ENCODE data around the gene GRAP.

GRAP gene

DNA sequence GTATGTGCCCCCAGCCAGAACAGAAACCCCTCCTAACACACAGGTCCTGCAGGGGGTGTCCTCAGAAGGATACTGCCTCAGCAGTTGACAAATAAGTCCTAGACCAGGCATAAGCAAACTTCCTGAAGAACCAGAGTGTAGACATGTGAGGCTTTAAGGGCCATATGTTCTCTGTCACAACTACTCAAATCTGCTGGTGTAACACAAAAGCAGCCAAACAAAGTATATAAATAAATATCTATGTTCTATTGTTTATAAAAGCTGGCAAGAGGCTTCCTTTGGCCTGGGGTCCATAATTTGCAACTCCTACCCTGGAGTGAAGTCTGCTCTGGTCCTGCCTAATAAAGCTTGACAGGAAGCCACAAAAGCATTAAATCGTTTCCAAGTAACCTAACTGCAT lies 52.1 kb downstream of the GRAP start:
- Histone ChIP-seq H3K27ac (ENCODE audit: insufficient read depth in 1 of 2, low read depth in 1 of 2, low read length in 2 of 2, poor library complexity in 1 of 2, severe bottlenecking in 2 of 2) (no peak overlapping the region), H3K36me3 (ENCODE audit: control insufficient read depth in 4 of 4, insufficient read depth in 4 of 4, low read length in 3 of 4) (peaks cover 0 to 13% (median 5%) of the 10 kb centered on the region in 4 experiments), H3K4me1 (ENCODE audit: control extremely low read depth in 1 of 4, control insufficient read depth in 4 of 4, insufficient read depth in 4 of 4, low read length in 3 of 4) (peaks cover 2 to 41% (median 37%) of the 10 kb centered on the region in 4 experiments), H3K9me3 (ENCODE audit: control extremely low read depth in 1 of 5, control insufficient read depth in 4 of 5, insufficient read depth in 2 of 5, low read depth in 1 of 5, low read length in 4 of 5) (peaks cover 0 to 16% (median 0%) of the 10 kb centered on the region in 5 experiments), H3K4me3 (ENCODE audit: control insufficient read depth in 1 of 7, extremely low read depth in 1 of 7, insufficient read depth in 4 of 7, low read depth in 2 of 7, low read length in 6 of 7) (no peak overlapping the region), H3K27me3 (replicated peaks in 2 of 5; ENCODE audit: control insufficient read depth in 4 of 5, insufficient read depth in 5 of 5, low read length in 4 of 5) (no peaks in the 10 kb centered on the region)
- ChIA-PET CTCF (interaction anchor here (1.2 to 2.4 kb wide), 3 partner anchors 8 to 33 kb away, joined by 3 to 11 read pairs (median 6); no protein-coding TSS in a partner anchor), POLR2A (interaction anchor here (0.8 kb wide), 1 partner anchor 10 kb away, joined by 3 read pairs; the partner anchor contains the start of gene FAM83G)
- DNase-seq: no peak
- 0% methylated on average over 1 of the region's 1 CpG for WGBS (ENCODE audit: insufficient coverage)

DNA sequence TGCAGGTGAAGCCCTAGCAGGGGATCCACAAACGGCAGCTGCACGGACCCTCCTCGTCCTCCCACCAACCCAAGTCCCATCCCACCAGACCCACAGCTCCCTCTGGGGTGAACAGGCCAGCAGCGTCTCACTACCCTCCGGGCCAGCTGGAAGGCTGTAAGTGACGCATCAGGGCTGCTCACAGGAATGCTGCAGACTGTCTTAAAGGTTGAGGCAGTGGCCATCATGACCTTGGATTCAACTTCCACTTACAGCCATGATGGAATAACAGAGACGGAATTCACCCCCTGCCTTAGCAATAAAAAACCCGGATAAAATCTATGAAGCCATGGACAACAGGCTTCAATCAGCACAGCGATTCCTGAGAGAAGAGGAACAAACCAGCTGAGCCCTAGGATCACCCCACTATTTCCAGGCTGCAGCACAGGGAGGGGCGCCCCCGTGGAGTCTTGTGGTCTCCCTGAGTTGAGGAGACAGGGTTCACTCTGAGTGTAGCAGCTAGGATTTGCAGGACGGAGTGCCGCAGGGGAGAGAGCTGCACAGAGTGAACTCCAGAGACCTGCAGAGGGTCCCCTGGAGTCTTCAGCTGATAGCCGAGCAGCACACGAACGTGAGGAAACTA lies 52.7 kb downstream of the GRAP start:
- H3K27ac ChIP-seq (ENCODE audit: insufficient read depth in 1 of 2, low read depth in 1 of 2, low read length in 2 of 2, poor library complexity in 1 of 2, severe bottlenecking in 2 of 2): no peak overlapping the region
- H3K27me3 ChIP-seq (replicated peaks in 2 of 5; ENCODE audit: control insufficient read depth in 4 of 5, insufficient read depth in 5 of 5, low read length in 4 of 5): no peaks in the 10 kb centered on the region
- H3K9me3 ChIP-seq (ENCODE audit: control extremely low read depth in 1 of 5, control insufficient read depth in 4 of 5, insufficient read depth in 2 of 5, low read depth in 1 of 5, low read length in 4 of 5): peaks cover 0 to 16% (median 0%) of the 10 kb centered on the region in 5 experiments
- POLR2A ChIA-PET: interaction anchor here (0.8 kb wide), 1 partner anchor 10 kb away, joined by 3 read pairs; the partner anchor contains the start of gene FAM83G
- 84% methylated on average over 14 of the region's 16 CpGs for WGBS (ENCODE audit: insufficient coverage)
- no peak for DNase-seq
- H3K4me1 ChIP-seq (ENCODE audit: control extremely low read depth in 1 of 4, control insufficient read depth in 4 of 4, insufficient read depth in 4 of 4, low read length in 3 of 4): peaks cover 2 to 41% (median 37%) of the 10 kb centered on the region in 4 experiments
- CTCF ChIA-PET: interaction anchor here (1.2 to 2.4 kb wide), 3 partner anchors 9 to 33 kb away, joined by 3 to 11 read pairs (median 6); no protein-coding TSS in a partner anchor
- H3K4me3 ChIP-seq (ENCODE audit: control insufficient read depth in 1 of 7, extremely low read depth in 1 of 7, insufficient read depth in 4 of 7, low read depth in 2 of 7, low read length in 6 of 7): peak overlapping the region in 1 of 7 experiments; percentile 33
- H3K36me3 ChIP-seq (ENCODE audit: control insufficient read depth in 4 of 4, insufficient read depth in 4 of 4, low read length in 3 of 4): peaks cover 0 to 11% (median 5%) of the 10 kb centered on the region in 4 experiments

GRCh38 chr17:18992454-18993130 lies 54.2 kb downstream of the GRAP start:
- Histone ChIP-seq H3K36me3 (ENCODE audit: control insufficient read depth in 4 of 4, insufficient read depth in 4 of 4, low read length in 3 of 4) (peaks cover 0 to 14% (median 7%) of the 10 kb centered on the region in 4 experiments), H3K27me3 (replicated peaks in 2 of 5; ENCODE audit: control insufficient read depth in 4 of 5, insufficient read depth in 5 of 5, low read length in 4 of 5) (no peaks in the 10 kb centered on the region), H3K4me1 (ENCODE audit: control extremely low read depth in 1 of 4, control insufficient read depth in 4 of 4, insufficient read depth in 4 of 4, low read length in 3 of 4) (peaks cover 2 to 41% (median 37%) of the 10 kb centered on the region in 4 experiments), H3K4me3 (ENCODE audit: control insufficient read depth in 1 of 7, extremely low read depth in 1 of 7, insufficient read depth in 4 of 7, low read depth in 2 of 7, low read length in 6 of 7) (peak overlapping the region in 2 of 7 experiments; percentile 33 to 47), H3K9me3 (ENCODE audit: control extremely low read depth in 1 of 5, control insufficient read depth in 4 of 5, insufficient read depth in 2 of 5, low read depth in 1 of 5, low read length in 4 of 5) (peaks cover 0 to 16% (median 0%) of the 10 kb centered on the region in 5 experiments), H3K27ac (ENCODE audit: insufficient read depth in 1 of 2, low read depth in 1 of 2, low read length in 2 of 2, poor library complexity in 1 of 2, severe bottlenecking in 2 of 2) (no peak overlapping the region)
- CTCF ChIA-PET: interaction anchor here (0.8 to 3.4 kb wide), 6 partner anchors 9 to 33 kb away, joined by 3 to 28 read pairs (median 6); no protein-coding TSS in a partner anchor
- DNase-seq: peak; percentile 90 to 99 (median 98)
- 39% methylated on average over 17 of the region's 22 CpGs for WGBS (ENCODE audit: insufficient coverage)
- POLR2A ChIA-PET: interaction anchor here (0.9 to 1.8 kb wide), 2 partner anchors 11 to 14 kb away, joined by 3 to 11 read pairs; partner anchors contain the start of gene FAM83G

GRCh38 chr17:18991531-18992315 lies 55.0 kb downstream of the GRAP start:
- ChIA-PET POLR2A (interaction anchor here (0.9 to 1.8 kb wide), 2 partner anchors 12 to 13 kb away, joined by 3 to 11 read pairs; partner anchors contain the start of gene FAM83G), CTCF (interaction anchor here (0.8 to 3.4 kb wide), 8 partner anchors 8 to 32 kb away, joined by 3 to 28 read pairs (median 5); partner anchors contain the start of gene FAM83G)
- no peak for DNase-seq
- Histone ChIP-seq H3K36me3 (ENCODE audit: control insufficient read depth in 4 of 4, insufficient read depth in 4 of 4, low read length in 3 of 4) (peaks cover 0 to 16% (median 6%) of the 10 kb centered on the region in 4 experiments), H3K4me3 (ENCODE audit: control insufficient read depth in 1 of 7, extremely low read depth in 1 of 7, insufficient read depth in 4 of 7, low read depth in 2 of 7, low read length in 6 of 7) (no peak overlapping the region), H3K27me3 (replicated peaks in 2 of 5; ENCODE audit: control insufficient read depth in 4 of 5, insufficient read depth in 5 of 5, low read length in 4 of 5) (no peaks in the 10 kb centered on the region), H3K9me3 (ENCODE audit: control extremely low read depth in 1 of 5, control insufficient read depth in 4 of 5, insufficient read depth in 2 of 5, low read depth in 1 of 5, low read length in 4 of 5) (peaks cover 0 to 16% (median 0%) of the 10 kb centered on the region in 5 experiments), H3K27ac (ENCODE audit: insufficient read depth in 1 of 2, low read depth in 1 of 2, low read length in 2 of 2, poor library complexity in 1 of 2, severe bottlenecking in 2 of 2) (no peak overlapping the region), H3K4me1 (ENCODE audit: control extremely low read depth in 1 of 4, control insufficient read depth in 4 of 4, insufficient read depth in 4 of 4, low read length in 3 of 4) (peaks cover 2 to 41% (median 37%) of the 10 kb centered on the region in 4 experiments)
- 93% methylated on average over 18 of the region's 20 CpGs for WGBS (ENCODE audit: insufficient coverage)

GRCh38 chr17:18990331-18990730 lies 56.4 kb downstream of the GRAP start:
- Histone ChIP-seq H3K4me3 (ENCODE audit: control insufficient read depth in 1 of 7, extremely low read depth in 1 of 7, insufficient read depth in 4 of 7, low read depth in 2 of 7, low read length in 6 of 7) (no peak overlapping the region), H3K27me3 (replicated peaks in 2 of 5; ENCODE audit: control insufficient read depth in 4 of 5, insufficient read depth in 5 of 5, low read length in 4 of 5) (no peaks in the 10 kb centered on the region), H3K27ac (ENCODE audit: insufficient read depth in 1 of 2, low read depth in 1 of 2, low read length in 2 of 2, poor library complexity in 1 of 2, severe bottlenecking in 2 of 2) (no peak overlapping the region), H3K9me3 (ENCODE audit: control extremely low read depth in 1 of 5, control insufficient read depth in 4 of 5, insufficient read depth in 2 of 5, low read depth in 1 of 5, low read length in 4 of 5) (peaks cover 0 to 6% (median 0%) of the 10 kb centered on the region in 5 experiments), H3K36me3 (ENCODE audit: control insufficient read depth in 4 of 4, insufficient read depth in 4 of 4, low read length in 3 of 4) (peaks cover 0 to 13% (median 6%) of the 10 kb centered on the region in 4 experiments), H3K4me1 (ENCODE audit: control extremely low read depth in 1 of 4, control insufficient read depth in 4 of 4, insufficient read depth in 4 of 4, low read length in 3 of 4) (peaks cover 2 to 41% (median 37%) of the 10 kb centered on the region in 4 experiments)
- POLR2A ChIA-PET: interaction anchor here (0.6 kb wide), 1 partner anchor 14 kb away, joined by 3 read pairs; the partner anchor contains the start of gene FAM83G
- CTCF ChIA-PET: interaction anchor here (1.0 to 3.4 kb wide), 7 partner anchors 8 to 30 kb away, joined by 3 to 28 read pairs (median 4); no protein-coding TSS in a partner anchor
- 90% methylated on average over 2 of the region's 6 CpGs for WGBS (ENCODE audit: insufficient coverage)
- DNase-seq: no peak

DNA sequence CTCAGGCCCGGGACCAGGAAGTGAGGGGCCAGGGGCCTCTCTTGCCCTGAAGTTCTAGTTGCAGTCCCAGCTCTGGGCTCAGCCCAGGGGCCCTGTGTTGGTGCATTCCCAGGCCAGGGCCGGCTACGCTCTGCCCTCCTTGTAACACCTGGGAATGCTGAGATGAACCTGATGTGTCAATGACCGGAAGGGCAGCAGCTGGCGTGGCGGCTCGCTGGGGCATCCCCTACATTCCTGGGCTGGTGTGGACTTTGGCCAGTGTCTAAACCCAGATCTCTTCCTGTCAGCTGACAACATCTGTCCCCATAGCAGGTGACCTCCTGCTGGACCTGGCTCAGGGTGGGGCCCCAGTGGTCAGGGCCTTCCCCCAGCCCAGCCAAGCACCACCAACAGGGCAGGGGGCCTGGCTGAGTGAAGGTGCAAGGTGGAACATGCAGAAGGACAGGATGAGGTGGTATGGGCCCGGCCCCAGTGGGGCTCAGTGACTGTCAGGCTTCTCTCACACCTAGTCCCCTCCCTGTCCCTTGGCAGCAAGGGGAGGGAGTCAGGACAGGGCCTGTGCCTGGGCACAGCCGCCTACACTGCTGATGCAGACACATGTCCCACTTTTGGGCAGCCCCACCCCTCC lies 58.1 kb downstream of the GRAP start:
- no peaks in the 10 kb centered on the region for H3K9me3 ChIP-seq (ENCODE audit: control extremely low read depth in 1 of 5, control insufficient read depth in 4 of 5, insufficient read depth in 2 of 5, low read depth in 1 of 5, low read length in 4 of 5)
- POLR2A ChIA-PET: no interaction called here
- no peak overlapping the region for H3K27ac ChIP-seq (ENCODE audit: insufficient read depth in 1 of 2, low read depth in 1 of 2, low read length in 2 of 2, poor library complexity in 1 of 2, severe bottlenecking in 2 of 2)
- H3K27me3 ChIP-seq (replicated peaks in 2 of 5; ENCODE audit: control insufficient read depth in 4 of 5, insufficient read depth in 5 of 5, low read length in 4 of 5): no peaks in the 10 kb centered on the region
- H3K36me3 ChIP-seq (ENCODE audit: control insufficient read depth in 4 of 4, insufficient read depth in 4 of 4, low read length in 3 of 4): peaks cover 0 to 18% (median 9%) of the 10 kb centered on the region in 4 experiments
- CTCF ChIA-PET: interaction anchor here (0.6 to 2.0 kb wide), 3 partner anchors 10 to 21 kb away, joined by 3 to 6 read pairs (median 4); no protein-coding TSS in a partner anchor
- H3K4me1 ChIP-seq (ENCODE audit: control extremely low read depth in 1 of 4, control insufficient read depth in 4 of 4, insufficient read depth in 4 of 4, low read length in 3 of 4): peaks cover 0 to 28% (median 24%) of the 10 kb centered on the region in 4 experiments
- 92% methylated on average over 8 of the region's 9 CpGs for WGBS (ENCODE audit: insufficient coverage)
- H3K4me3 ChIP-seq (ENCODE audit: control insufficient read depth in 1 of 7, extremely low read depth in 1 of 7, insufficient read depth in 4 of 7, low read depth in 2 of 7, low read length in 6 of 7): no peak overlapping the region
- no peak for DNase-seq
